SH-SY5Y (cell line): ENCODE results near the gene SERPINB2.

Experiments
- GATA2 ChIP-seq: IDR thresholded peaks from 2 replicates; pipeline ENCODE4 v1.6.1; 2011; ENCODE audit warnings: mild to moderate bottlenecking, low read depth, low read length
- GATA3 ChIP-seq: IDR thresholded peaks from 2 replicates; pipeline ENCODE4 v1.6.1; 2011; ENCODE audit warnings: low read depth, mild to moderate bottlenecking, low read length, moderate library complexity

The SERPINB2 gene

GRCh38 chr18:63872586-63872985 is 14.9 kb upstream of the SERPINB2 start:
- TF ChIP-seq GATA3: no peak
- no peak for TF ChIP-seq GATA2

GRCh38 chr18:63878343-63878742 is 9.2 kb upstream of the SERPINB2 start:
- TF ChIP-seq GATA2: no peak
- no peak for TF ChIP-seq GATA3

DNA sequence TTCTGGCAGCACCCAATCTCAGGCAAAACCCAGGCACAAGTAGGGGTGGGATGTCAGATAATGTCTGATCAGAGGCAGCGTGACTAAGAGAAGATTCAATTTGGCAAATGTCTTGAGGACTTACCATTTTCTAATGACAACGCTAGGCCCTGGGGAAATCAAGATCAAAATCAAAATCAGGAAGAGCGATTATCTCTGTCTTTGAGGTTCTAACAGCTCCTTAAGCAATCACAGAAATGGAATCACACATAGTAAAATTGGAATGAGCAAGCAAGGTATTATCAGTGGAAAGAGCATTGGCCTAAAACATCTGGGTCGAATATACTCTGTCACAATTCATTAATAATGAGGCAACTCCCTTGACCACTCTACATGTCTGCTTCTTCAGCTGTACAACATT is 8.6 kb upstream of the SERPINB2 start:
- TF ChIP-seq GATA2 (no peak), GATA3 (no peak)

DNA sequence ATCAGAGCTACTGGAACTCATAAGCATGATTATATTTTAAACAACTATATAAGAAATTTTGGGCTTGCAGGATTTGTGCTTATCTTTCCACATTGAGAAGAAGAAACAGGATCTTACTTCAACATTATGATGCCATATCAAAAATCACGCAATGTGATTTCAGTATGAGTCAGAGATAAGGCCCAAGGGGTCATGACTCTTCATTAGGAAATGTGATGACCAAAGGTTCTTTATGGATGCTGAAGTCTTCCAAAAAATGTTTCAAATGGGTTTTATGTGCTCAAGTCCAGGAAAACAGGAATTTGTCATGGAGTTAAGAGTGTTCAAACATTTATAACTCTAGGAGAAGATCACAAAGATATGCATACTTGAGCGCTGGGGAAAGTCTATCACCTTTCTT is 7.8 kb upstream of the SERPINB2 start:
- TF ChIP-seq GATA3 (no peak), GATA2 (no peak)

- TF ChIP-seq GATA3 (no peak), GATA2 (no peak)
Observed at GRCh38 chr18:63881851-63882250, 5.7 kb upstream of the SERPINB2 start.

- TF ChIP-seq GATA2: no peak
- TF ChIP-seq GATA3: no peak
Observed at GRCh38 chr18:63882333-63883141, 5.0 kb upstream of the SERPINB2 start.

GRCh38 chr18:63883617-63884016 is 3.9 kb upstream of the SERPINB2 start:
- TF ChIP-seq GATA3 (no peak), GATA2 (no peak)

DNA sequence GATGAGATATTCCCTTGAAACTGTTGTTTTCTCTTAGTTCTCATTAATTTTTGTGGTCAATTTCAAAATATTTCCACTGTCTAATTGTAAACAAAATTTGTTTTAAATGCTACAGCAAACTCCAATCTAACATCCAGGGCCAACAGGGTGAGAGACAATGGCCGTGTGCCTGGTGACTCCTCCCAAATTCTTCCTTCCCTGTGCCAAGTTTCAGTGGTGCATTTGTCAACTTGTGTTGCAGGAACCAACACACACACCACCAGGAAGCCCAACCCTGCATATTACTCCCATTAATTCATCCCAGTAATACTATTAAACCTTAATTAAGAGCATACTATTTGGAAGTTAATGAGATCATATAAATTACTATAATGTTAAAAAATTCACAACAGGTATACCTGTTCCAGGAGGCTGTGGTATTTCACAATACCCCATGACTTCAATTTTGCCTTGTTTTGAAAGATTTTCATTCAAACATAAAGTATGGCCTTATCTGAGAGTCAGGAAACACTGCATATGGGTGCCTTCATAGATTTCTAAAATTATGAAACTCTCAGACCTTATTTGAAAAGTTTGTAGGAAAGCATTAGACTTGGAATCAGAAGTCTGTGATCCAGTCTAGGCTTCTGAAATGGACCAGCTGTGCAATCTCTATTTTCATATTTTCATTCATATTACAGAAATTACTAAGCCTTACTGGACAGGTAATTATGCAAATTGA is 1.1 kb downstream of the SERPINB2 start:
- TF ChIP-seq GATA3 (no peak), GATA2 (no peak)

GRCh38 chr18:63889626-63890025 is 2.1 kb downstream of the SERPINB2 start:
- TF ChIP-seq GATA3 (no peak), GATA2 (no peak)

DNA sequence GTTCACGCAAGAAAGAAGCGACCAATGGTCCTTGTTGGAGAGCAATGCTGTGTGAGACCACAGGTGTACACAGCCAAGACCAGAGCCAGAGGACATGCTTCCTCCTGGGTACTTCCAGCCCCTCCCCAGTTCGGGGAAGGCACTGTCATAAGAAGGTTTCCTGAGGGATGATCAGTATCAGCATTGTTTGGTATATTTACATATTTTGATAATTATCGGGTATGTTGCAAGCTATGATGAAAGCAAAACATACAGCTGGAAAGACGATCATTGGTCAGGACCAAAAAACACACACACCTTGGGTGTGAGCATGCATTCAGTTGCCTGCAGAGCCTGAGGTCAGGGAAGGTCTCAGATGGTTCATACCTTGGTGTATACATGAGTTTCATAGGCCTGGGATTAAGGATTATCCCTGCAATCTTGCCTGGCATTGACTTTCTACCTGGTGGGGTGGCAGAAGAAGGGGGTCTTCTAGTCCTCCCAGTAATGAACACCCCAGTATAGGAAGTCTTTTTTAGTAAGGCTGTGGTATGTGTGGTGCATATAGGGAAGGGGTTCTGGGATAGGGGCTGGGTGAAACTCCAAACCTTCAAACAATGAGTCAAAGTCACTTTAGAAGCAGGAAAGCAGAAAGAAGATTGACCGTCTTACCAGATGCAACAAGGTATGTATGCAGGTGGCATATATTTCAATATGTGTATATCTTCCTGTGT is 2.9 kb downstream of the SERPINB2 start:
- TF ChIP-seq GATA2 (no peak), GATA3 (no peak)

DNA sequence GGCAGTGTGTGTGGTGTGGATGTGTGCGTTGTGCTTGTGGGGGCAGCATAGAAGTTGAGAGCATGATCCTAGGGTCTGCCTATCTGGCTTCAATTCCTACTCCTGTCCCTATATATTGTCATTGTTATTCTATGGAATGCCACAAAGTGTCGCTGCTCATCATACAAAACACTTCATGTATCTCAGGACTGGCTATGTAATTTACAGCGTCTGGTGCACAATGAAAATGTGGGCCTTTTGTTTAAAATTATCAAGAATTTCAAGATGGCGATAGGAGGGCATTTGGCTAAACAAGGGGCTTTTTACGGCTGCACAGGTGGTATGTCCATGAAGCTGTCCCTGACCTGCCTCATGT is 3.4 kb downstream of the SERPINB2 start:
- TF ChIP-seq GATA3 (no peak), GATA2 (no peak)

- TF ChIP-seq GATA2 (no peak), GATA3 (no peak)
Observed at GRCh38 chr18:63892566-63892965, 5.1 kb downstream of the SERPINB2 start.

GRCh38 chr18:63894106-63894772 is 6.7 kb downstream of the SERPINB2 start:
- no peak for TF ChIP-seq GATA3
- no peak for TF ChIP-seq GATA2

GRCh38 chr18:63895190-63895589 is 7.7 kb downstream of the SERPINB2 start:
- TF ChIP-seq GATA3: no peak
- TF ChIP-seq GATA2: no peak

DNA sequence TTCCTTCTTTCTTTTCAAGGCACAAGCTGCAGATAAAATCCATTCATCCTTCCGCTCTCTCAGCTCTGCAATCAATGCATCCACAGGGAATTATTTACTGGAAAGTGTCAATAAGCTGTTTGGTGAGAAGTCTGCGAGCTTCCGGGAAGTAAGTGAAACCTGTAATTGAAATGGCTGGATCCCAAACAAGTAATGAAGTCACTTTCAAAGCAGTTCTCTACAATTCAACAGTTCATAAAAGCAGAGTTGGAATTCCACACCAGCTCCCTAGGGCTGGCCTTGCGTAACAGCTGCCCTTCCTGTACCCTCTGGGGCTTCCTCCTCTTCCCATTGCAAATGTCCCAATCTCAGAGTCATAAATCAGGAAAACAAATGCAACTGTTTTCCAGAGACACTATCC is 9.6 kb downstream of the SERPINB2 start:
- TF ChIP-seq GATA3 (no peak), GATA2 (no peak)
